Midbrain (tissue), 1 donor: ENCODE measurements around the gene ISOC2.
"Not testable (repeated sequence)": the region's sequence is repeated elsewhere in the genome, so short reads cannot be mapped to it uniquely, and the experiment has no call there.

Experiments
- DNase-seq: peaks from one replicate; lab custom pipeline; 2025; lab: John Stamatoyannopoulos, UW

The ISOC2 gene

GRCh38 chr19:55461259-55461973 lies at the start of gene ISOC2:
TSS of gene ISOC2 (minus strand) at chr19:55461642. CDS start at chr19:55456486, 5,156 bp downstream.
- DNase-seq: peak; percentile 99

- DNase-seq: no peak
These were observed 46.7 kb upstream of the ISOC2 start for GRCh38 chr19:55508120-55508519.

GRCh38 chr19:55504981-55505380 lies 43.5 kb upstream of the ISOC2 start:
- no peak for DNase-seq

GRCh38 chr19:55504252-55504603 lies 42.8 kb upstream of the ISOC2 start:
- no peak for DNase-seq

- DNase-seq: peak; percentile 96
These were observed 42.2 kb upstream of the ISOC2 start for GRCh38 chr19:55503502-55504251.

- DNase-seq: no peak
These were observed 41.7 kb upstream of the ISOC2 start for GRCh38 chr19:55503157-55503501.

GRCh38 chr19:55502197-55502952 lies 40.9 kb upstream of the ISOC2 start:
- DNase-seq: no peak

GRCh38 chr19:55500368-55500952 lies 39.0 kb upstream of the ISOC2 start:
- DNase-seq: no peak

- DNase-seq: no peak
These were observed 36.9 kb upstream of the ISOC2 start for GRCh38 chr19:55498246-55498840.

- no peak for DNase-seq
These were observed 36.3 kb upstream of the ISOC2 start for GRCh38 chr19:55497763-55498162.

GRCh38 chr19:55496820-55497219 lies 35.4 kb upstream of the ISOC2 start:
- DNase-seq: not testable (repeated sequence)

- DNase-seq: no peak
These were observed 34.4 kb upstream of the ISOC2 start for GRCh38 chr19:55495646-55496349.

GRCh38 chr19:55494172-55494761 lies 32.8 kb upstream of the ISOC2 start:
- DNase-seq: no peak

GRCh38 chr19:55493645-55494171 lies 32.3 kb upstream of the ISOC2 start:
- DNase-seq: no peak

GRCh38 chr19:55493052-55493644 lies 31.7 kb upstream of the ISOC2 start:
- DNase-seq: no peak

GRCh38 chr19:55492362-55492944 lies 31.0 kb upstream of the ISOC2 start:
- no peak for DNase-seq

GRCh38 chr19:55491546-55492360 lies 30.3 kb upstream of the ISOC2 start:
- DNase-seq: no peak

GRCh38 chr19:55490478-55491432 lies 29.3 kb upstream of the ISOC2 start:
- DNase-seq: no peak
